HepG2 (cell line): ENCODE measurements around the gene IRF4. TPM values are rescaled to one million over a fixed set of nuclear protein-coding genes. Genes with fewer than 3 reads are reported as not detected.

Experiments
- ARID5B ChIP-seq: IDR thresholded peaks from 2 replicates; pipeline ENCODE4 v1.4.0; 2020; ENCODE audit warnings: mild to moderate bottlenecking, missing genetic modification reagents
- BORCS8-MEF2B ChIP-seq: sonication (generic); formaldehyde crosslinking; IDR thresholded peaks from 2 replicates; pipeline ENCODE4 v1.8.0; 2022; ENCODE audit warnings: mild to moderate bottlenecking, missing genetic modification reagents
- BRD4 ChIP-seq: sonication (generic); formaldehyde crosslinking; IDR thresholded peaks from 2 replicates; pipeline ENCODE4 v1.4.0; 2020; ENCODE audit warnings: missing genetic modification reagents
- E2F5 ChIP-seq: sonication (generic); formaldehyde crosslinking; conservative IDR thresholded peaks from 2 replicates; pipeline ENCODE4 v1.4.0; 2020; ENCODE audit warnings: missing genetic modification reagents
- FOXA1 ChIP-seq, 2 experiments: fragments of 450-650 bp in 1 of 2; sonication (generic) in 1 of 2; formaldehyde crosslinking in 1 of 2; IDR thresholded peaks; 2 replicates each; pipeline versions ENCODE4 v1.4.0 to v1.6.1; 2016 to 2020; ENCODE audit warnings: missing genetic modification reagents in 1 of 2
- FOXC1 ChIP-seq: sonication (generic); formaldehyde crosslinking; IDR thresholded peaks from 2 replicates; pipeline ENCODE4 v1.8.0; 2022; ENCODE audit warnings: mild to moderate bottlenecking, missing genetic modification reagents, borderline replicate concordance
- HNF4A ChIP-seq: sonication (generic); formaldehyde crosslinking; IDR thresholded peaks from 2 replicates; pipeline ENCODE4 v1.4.0; 2020; ENCODE audit warnings: missing genetic modification reagents
- HOXA3 ChIP-seq: sonication (generic); formaldehyde crosslinking; IDR thresholded peaks from 2 replicates; pipeline ENCODE4 v1.5.0; 2020; ENCODE audit warnings: missing genetic modification reagents
- SATB2 ChIP-seq: sonication (generic); formaldehyde crosslinking; IDR thresholded peaks from 2 replicates; pipeline ENCODE4 v1.5.0; 2020; ENCODE audit warnings: missing genetic modification reagents
- SMARCE1 ChIP-seq: fragments of 450-650 bp; IDR thresholded peaks from 2 replicates; pipeline ENCODE4 v1.6.1; 2017; ENCODE audit warnings: borderline replicate concordance
- SOX5 ChIP-seq: IDR thresholded peaks from 2 replicates; pipeline ENCODE4 v1.6.1; 2016; ENCODE audit warnings: borderline replicate concordance
- ZNF225 ChIP-seq: sonication (generic); formaldehyde crosslinking; IDR thresholded peaks from 2 replicates; pipeline ENCODE4 v1.4.0; 2020; ENCODE audit warnings: mild to moderate bottlenecking, missing genetic modification reagents
- ZNF263 ChIP-seq: sonication (generic); formaldehyde crosslinking; IDR thresholded peaks from 2 replicates; pipeline ENCODE4 v1.4.0; 2020; ENCODE audit warnings: missing genetic modification reagents
- ZNF34 ChIP-seq: sonication (generic); formaldehyde crosslinking; IDR thresholded peaks from 2 replicates; pipeline ENCODE4 v1.4.0; 2020; ENCODE audit warnings: mild to moderate bottlenecking, missing genetic modification reagents, borderline replicate concordance
- ZNF407 ChIP-seq: sonication (generic); formaldehyde crosslinking; IDR thresholded peaks from one replicate; pipeline ENCODE4 v1.5.1; 2020; ENCODE audit warnings: mild to moderate bottlenecking, missing genetic modification reagents; ENCODE audit errors: not compliant biosample characterization
- ZNF547 ChIP-seq: sonication (generic); formaldehyde crosslinking; IDR thresholded peaks from 2 replicates; pipeline ENCODE4 v1.5.1; 2020; ENCODE audit warnings: mild to moderate bottlenecking, missing genetic modification reagents
- ZNF883 ChIP-seq: sonication (generic); formaldehyde crosslinking; IDR thresholded peaks from 2 replicates; pipeline ENCODE4 v1.5.1; 2020; ENCODE audit warnings: mild to moderate bottlenecking, missing genetic modification reagents; ENCODE audit errors: not compliant biosample characterization
- polyA plus RNA-seq, 8 experiments: library from polyadenylated mRNA; depleted of rRNA in 3 of 8; stranded (reverse) in 7 of 8; unstranded in 1 of 8; fragments of >200 nt; fragmentation: Illumina TruSeq in 4 of 8; extraction: Trizol in 4 of 8; gene quantifications; 2 replicates each; pipeline versions ENCODE4 v1.2.1 to v1.2.3, GENCODE V29; 2011 to 2016; ENCODE audit warnings: low read depth in 4 of 8, missing spikeins in 1 of 8, mixed read lengths in 1 of 8; ENCODE audit not compliant: insufficient read depth in 1 of 8
- total RNA-seq, 5 experiments: library from RNA; depleted of rRNA; stranded (reverse); fragments of >200 nt; fragmentation: Illumina TruSeq; extraction: Trizol; gene quantifications; 2 replicates each; pipeline ENCODE4 v1.2.3, GENCODE V29; 2016; ENCODE audit warnings: low read depth in 1 of 5

The IRF4 gene
- total and polyA plus RNA-seq, 2 of the 13 experiments (the other 11 are each of a cell fraction or from before 2014, with no cell fraction given): 0.07 to 0.09 TPM

- TF ChIP-seq ARID5B (CRISPR knock-in tag) (0 out of 2 replicates have a peak, but pooled peaks have one; percentile 7), ZNF225 (CRISPR knock-in tag) (0 out of 2 replicates have a peak, but pooled peaks have one; percentile 38), SOX5 (CRISPR knock-in tag) (no peak), ZNF883 (CRISPR knock-in tag) (peak; percentile 34), ZNF263 (CRISPR knock-in tag) (peak; percentile 15; the same call in 1 of the 2 replicates), ZNF407 (CRISPR knock-in tag) (peak; percentile 65), FOXA1 (IDR thresholded peaks at IDR 0.05) (no peak), FOXA1 (CRISPR knock-in tag; IDR thresholded peaks at IDR 0.05) (peak; percentile 17; the same call in 1 of the 2 replicates), HOXA3 (CRISPR knock-in tag) (peak; percentile 49), HNF4A (0 out of 2 replicates have a peak, but pooled peaks have one; percentile 4), BRD4 (CRISPR knock-in tag) (no peak), E2F5 (CRISPR knock-in tag) (no peak), ZNF547 (CRISPR knock-in tag) (peak; percentile 18; the same call in 1 of the 2 replicates), BORCS8-MEF2B (CRISPR knock-in tag) (0 out of 2 replicates have a peak, but pooled peaks have one; percentile 12), FOXC1 (CRISPR knock-in tag) (no peak), SATB2 (CRISPR knock-in tag) (no peak), SMARCE1 (no peak), ZNF34 (peak; percentile 29; the same call in 1 of the 2 replicates)
Measured at GRCh38 chr6:360764-361373, 30.7 kb upstream of the IRF4 start (continued).
